ENCODE results near the gene TFF2.

DNA sequence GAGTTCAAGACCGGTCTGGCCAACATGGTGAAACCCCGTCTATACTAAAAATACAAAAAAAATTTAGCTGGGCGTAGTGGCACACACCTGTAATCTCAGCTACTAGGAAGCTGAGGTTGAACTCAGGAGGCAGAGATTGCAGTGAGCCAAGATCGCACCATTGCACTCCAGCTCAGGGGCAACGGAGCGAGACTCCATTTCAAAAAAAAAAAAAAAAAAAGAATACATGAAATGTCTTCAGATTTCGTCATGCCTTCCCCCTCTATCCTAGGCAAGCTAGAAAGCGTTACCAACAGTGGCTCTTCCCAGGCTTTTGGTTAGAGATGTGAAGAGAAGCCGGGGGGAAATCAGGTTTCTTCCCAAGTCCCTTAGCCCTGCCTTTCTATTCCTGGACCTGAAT lies 11.9 kb upstream of the TFF2 start:
- no peak for TF ChIP-seq POLR2AphosphoS5 (IDR thresholded peaks at IDR 0.05; ENCODE audit: insufficient read depth in 1 of 2, low read depth in 1 of 2)
- TF ChIP-seq, protein P1, sequence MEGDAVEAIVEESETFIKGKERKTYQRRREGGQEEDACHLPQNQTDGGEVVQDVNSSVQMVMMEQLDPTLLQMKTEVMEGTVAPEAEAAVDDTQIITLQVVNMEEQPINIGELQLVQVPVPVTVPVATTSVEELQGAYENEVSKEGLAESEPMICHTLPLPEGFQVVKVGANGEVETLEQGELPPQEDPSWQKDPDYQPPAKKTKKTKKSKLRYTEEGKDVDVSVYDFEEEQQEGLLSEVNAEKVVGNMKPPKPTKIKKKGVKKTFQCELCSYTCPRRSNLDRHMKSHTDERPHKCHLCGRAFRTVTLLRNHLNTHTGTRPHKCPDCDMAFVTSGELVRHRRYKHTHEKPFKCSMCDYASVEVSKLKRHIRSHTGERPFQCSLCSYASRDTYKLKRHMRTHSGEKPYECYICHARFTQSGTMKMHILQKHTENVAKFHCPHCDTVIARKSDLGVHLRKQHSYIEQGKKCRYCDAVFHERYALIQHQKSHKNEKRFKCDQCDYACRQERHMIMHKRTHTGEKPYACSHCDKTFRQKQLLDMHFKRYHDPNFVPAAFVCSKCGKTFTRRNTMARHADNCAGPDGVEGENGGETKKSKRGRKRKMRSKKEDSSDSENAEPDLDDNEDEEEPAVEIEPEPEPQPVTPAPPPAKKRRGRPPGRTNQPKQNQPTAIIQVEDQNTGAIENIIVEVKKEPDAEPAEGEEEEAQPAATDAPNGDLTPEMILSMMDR (IDR thresholded peaks at IDR 0.05) = no peak

Data from vagina (tissue), 2 donors.